Esophagus squamous epithelium (tissue), 4 donors: ENCODE data around the gene PEAK1.

ENCODE experiments used
- CTCF ChIP-seq, 6 experiments: fragments of 450-650 bp in 4 of 6; fragments of 200-600 bp in 2 of 6; sonication (generic) in 2 of 6; IDR thresholded peaks; one replicate each; pipeline ENCODE4 v1.5.1; 2016 to 2019; ENCODE audit warnings: antibody characterized with exemption in 6 of 6, mild to moderate bottlenecking in 4 of 6, moderate library complexity in 4 of 6
- POLR2A ChIP-seq, 4 donors: fragments of 450-650 bp; IDR thresholded peaks; one replicate each; pipeline ENCODE4 v1.6.1; 2017; ENCODE audit warnings: antibody characterized with exemption in 4 of 4, mild to moderate bottlenecking in 4 of 4, moderate library complexity in 3 of 4

- TF ChIP-seq CTCF (IDR thresholded peaks at IDR 0.05) (no peak), POLR2A (IDR thresholded peaks at IDR 0.05) (no peak)
Observed at GRCh38 chr15:77415450-77416147, 4.3 kb downstream of the PEAK1 start.
